KBM-7 (cell line): ENCODE results near the gene SLC16A11.
A peak's percentile ranks its signal among the peaks of the same experiment; 100 is the strongest.
"Not testable (repeated sequence)": the region's sequence is repeated elsewhere in the genome, so short reads cannot be mapped to it uniquely, and the experiment has no call there.

Source experiments
- DNase-seq: peaks from one replicate; pipeline ENCODE4 v3.0.0-alpha.2; 2015
- in situ Hi-C: fragments of 300-500 bp; cut with MboI; formaldehyde crosslinking; loops from 2 replicates; pipeline ENCODE4 v1.14.3; 2020; ENCODE audit warnings: low sequenced_read_pairs, low pct_unique_long_range_greater_than_20kb, mixed read lengths

The SLC16A11 gene, protein sequence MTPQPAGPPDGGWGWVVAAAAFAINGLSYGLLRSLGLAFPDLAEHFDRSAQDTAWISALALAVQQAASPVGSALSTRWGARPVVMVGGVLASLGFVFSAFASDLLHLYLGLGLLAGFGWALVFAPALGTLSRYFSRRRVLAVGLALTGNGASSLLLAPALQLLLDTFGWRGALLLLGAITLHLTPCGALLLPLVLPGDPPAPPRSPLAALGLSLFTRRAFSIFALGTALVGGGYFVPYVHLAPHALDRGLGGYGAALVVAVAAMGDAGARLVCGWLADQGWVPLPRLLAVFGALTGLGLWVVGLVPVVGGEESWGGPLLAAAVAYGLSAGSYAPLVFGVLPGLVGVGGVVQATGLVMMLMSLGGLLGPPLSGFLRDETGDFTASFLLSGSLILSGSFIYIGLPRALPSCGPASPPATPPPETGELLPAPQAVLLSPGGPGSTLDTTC

DNA sequence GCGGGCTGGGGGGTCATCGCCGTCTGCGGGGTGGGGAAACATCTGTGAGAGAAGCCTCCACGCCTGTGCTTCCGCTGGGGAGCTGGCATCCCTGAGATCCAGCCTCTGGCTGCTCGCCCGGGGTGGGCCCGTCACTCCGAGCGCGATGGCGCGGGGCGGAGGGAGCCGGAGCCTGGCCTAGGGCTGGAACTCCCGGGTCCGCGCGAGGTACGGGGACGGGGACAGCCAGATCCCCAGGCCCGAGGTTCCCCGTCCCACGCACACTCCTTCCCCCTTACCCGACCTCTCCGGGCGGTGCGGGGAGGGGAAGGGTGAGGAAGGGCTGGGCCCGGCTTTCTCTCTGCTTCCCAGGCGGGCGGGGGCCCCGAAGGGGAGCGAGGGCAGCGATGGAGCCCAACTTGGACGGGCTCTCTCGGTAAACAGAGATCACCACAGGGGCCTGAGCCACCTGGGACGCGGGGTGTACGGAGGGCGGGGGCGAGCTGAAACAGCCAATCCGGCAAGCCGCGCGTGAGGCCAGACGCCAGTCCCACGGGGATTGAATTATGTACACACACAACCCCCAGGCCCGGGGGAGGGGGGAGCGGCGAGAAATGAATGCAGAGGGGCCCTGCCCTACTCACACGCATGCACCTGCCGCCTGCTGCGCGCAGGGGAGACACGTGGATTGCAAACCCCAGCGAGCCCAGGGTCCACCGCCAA is at the start of gene SLC16A11:
SLC16A11 (minus strand) TSS at position 596 of the 702 bp plus-strand sequence; CDS start at position 17, 579 bp downstream.
- no peak for DNase-seq

GRCh38 chr17:7091311-7092005 is 47.6 kb upstream of the SLC16A11 start:
- in situ Hi-C loops, DNase-seq: not testable (repeated sequence)

More for the DNA sequence above, at the start of gene SLC16A11:
- in situ Hi-C loops, result loop anchor here (25.0 kb wide), 1 partner anchor 294 kb away; the partner anchor contains the start of genes ACAP1 and NEURL4

DNA sequence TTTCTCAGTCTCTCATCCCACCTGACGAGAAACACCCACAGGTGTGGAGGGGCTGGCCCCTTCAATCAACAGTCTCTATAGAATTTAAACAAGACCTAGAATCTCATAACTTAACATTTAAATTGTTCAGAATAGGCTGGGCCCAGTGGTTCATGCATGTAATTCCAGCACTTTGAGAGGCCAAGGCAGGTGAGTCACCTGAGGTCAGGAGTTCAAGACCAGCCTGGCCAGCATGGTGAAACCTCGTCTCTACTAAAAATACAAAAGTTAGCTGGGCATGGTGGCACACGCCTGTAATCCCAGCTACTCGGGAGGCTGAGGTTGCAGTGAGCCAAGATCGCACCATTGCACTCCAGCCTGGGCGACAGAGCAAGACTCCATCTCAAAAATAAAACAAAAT is 45.7 kb upstream of the SLC16A11 start:
- in situ Hi-C loops, DNase-seq: not testable (repeated sequence)

DNA sequence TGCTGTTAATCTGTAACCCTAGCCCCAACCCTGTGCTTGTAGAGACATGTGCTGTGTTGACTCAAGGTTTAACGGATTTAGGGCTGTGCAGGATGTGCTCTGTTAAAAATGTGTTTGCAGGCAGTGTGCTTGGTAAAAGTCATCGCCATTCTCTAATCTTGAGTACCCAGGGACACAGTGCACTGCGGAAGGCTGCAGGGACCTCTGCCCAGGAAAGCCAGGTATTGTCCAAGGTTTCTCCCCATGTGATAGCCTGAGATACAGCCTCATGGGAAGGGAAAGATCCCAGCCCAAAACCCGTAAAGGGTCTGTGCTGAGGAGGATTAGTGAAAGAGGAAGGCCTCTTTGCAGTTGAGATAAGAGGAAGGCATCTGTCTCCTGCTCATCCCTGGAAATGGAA is 44.5 kb upstream of the SLC16A11 start:
- in situ Hi-C loops, DNase-seq: not testable (repeated sequence)

GRCh38 chr17:7084088-7084487 is 40.2 kb upstream of the SLC16A11 start:
- in situ Hi-C loops, result no loop called here
- DNase-seq, result no peak

DNA sequence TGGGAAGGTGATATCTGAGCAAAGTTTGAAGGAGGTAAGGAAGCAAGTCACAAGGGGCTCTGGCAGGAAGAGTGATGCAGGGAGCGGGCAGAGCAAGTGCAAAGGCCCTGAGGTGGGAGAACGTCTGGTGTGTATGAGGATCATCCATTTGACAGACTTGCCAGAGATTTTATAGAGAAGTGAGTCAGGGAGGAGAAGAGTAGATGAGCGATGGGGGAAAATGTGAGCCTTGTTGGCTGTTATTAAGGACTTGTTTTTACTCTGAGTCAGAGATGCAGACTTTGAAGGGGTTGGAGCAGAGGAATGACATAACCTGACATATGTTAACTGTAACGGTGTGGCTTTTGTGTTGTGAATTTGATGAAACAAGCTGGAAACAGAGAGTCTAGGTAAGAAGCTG is 39.7 kb upstream of the SLC16A11 start:
- DNase-seq, result no peak
- in situ Hi-C loops, result no loop called here

GRCh38 chr17:7081341-7082062 is 37.6 kb upstream of the SLC16A11 start:
- in situ Hi-C loops, result no loop called here
- DNase-seq, result peak; percentile 33

- DNase-seq, result no peak
Observed at GRCh38 chr17:7080456-7081041, 36.7 kb upstream of the SLC16A11 start.

GRCh38 chr17:7079581-7080455 is 35.9 kb upstream of the SLC16A11 start, which contains the start of gene CLEC10A:
Gene CLEC10A (minus strand): TSS chr17:7080251. CDS start chr17:7078812, 1,439 bp downstream.
- DNase-seq, result peak; percentile 78
- in situ Hi-C loops, result no loop called here

More at GRCh38 chr17:7080456-7081041, 36.7 kb upstream of the SLC16A11 start:
- in situ Hi-C loops, result no loop called here

DNA sequence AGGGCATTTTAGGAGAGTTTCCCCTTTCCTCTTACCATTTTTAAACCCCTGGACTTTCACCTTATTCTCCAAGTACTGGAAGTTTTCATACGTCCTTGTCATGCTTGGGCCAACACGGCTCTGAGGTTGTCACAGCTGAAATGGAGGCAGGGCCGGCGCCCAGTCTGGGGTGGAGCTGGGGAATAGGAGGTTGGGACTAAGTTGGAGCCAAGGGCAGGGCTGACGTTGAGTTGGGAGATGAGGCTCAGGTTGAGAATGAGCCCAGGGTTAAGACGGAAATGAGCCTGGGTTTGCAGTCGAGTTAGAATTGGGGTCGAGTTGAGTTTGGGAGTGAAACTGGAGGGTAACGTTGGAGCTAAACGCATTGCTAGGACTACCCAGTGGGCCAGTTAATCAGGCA is 34.8 kb upstream of the SLC16A11 start:
- no peak for DNase-seq
- in situ Hi-C loops, result no loop called here

DNA sequence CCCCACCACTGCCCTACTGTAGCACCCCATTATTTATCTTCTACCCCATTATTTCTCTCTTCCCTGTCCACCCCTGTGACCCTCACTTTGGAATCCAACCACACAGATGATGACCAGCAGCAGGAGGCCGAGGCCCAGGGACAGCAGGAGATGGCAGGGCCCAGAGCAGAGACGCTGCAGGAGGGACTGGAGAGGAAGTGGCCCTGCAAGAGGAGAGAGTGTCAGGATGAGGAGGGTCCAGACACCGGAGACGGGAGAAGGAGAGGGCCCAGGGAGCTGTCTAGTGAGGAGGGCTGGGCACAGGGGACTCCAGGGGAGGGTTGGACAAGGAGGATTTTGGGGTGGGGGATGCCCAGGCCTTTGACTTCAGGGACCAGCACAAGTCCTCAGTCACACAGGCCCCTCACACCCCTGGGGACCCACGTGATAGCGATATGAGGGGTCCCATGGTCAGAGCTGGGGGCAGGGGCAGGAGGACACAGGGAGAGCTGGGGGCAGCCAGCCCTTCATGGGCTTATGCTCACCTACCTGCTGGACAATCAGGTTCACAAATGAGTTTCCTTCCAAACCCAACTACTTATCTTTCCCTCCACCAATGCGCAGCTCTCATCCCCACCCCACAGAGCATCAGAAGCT is 34.1 kb upstream of the SLC16A11 start:
- no peak for DNase-seq
- in situ Hi-C loops, result no loop called here

GRCh38 chr17:7074931-7075330 is 31.0 kb upstream of the SLC16A11 start:
- no peak for DNase-seq
- in situ Hi-C loops, result no loop called here

DNA sequence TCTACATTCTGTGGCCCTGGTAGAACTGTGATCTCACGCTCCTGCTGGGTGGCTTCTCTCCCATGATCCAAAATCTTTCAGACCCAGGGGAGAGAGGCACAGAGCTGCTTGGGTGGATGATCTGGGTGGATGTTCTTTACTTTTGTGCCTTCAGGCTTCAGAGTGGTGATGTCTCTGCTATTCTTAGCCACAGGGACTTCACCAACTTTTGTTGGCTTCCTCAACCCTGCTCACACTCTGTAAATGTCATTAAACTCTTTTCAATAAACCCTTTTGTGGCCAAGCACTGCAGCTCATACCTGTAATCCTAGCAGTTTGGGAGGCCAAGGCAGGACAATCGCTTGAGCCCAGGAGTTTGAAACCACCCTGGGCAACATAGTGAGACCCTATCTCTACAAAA is 28.5 kb upstream of the SLC16A11 start:
- DNase-seq, result no peak
- in situ Hi-C loops, result no loop called here

DNA sequence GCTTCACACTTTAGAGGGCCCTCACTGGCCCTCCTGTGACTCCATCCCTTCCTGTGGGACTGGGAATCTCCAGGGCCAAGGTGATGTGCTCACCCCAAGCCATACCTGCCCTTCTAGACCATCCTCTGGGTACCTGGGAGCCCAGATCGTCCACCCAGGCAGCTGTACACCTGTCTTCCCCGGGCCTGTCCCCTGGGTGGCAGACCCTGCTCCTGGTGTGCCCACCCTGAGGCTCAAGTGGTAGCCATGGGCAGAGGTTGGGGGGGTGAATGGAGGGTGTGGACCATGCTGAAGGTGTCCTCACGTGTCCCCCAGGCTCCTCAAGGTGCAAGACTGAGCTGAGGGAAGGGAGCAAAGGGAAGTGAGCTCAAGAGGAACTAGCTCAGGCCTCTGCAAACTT is 26.8 kb upstream of the SLC16A11 start:
- in situ Hi-C loops, result no loop called here
- no peak for DNase-seq

GRCh38 chr17:7068268-7068667 is 24.4 kb upstream of the SLC16A11 start:
- in situ Hi-C loops, result no loop called here
- DNase-seq, result no peak

GRCh38 chr17:7067198-7067597 is 23.3 kb upstream of the SLC16A11 start:
- in situ Hi-C loops, result no loop called here
- DNase-seq, result no peak

- in situ Hi-C loops, result no loop called here
- no peak for DNase-seq
Observed at GRCh38 chr17:7064261-7064660, 20.4 kb upstream of the SLC16A11 start.
